ENCODE results near the gene CREBBP. TPM values are rescaled to one million over a fixed set of nuclear protein-coding genes. Genes with fewer than 3 reads are reported as not detected.
A peak's percentile ranks its signal among the peaks of the same experiment; 100 is the strongest.

The CREBBP gene
- total RNA-seq, 2 experiments from 2014 or later: 49.2 to 53.2 TPM

- no peak for DNase-seq
- H3K27me3 Mint-ChIP-seq: no peaks in the 10 kb centered on the region
- H3K36me3 Mint-ChIP-seq: peaks cover 14% of the 10 kb centered on the region
- ATAC-seq: no peak
- no peak overlapping the region for H3K27ac Mint-ChIP-seq
- CTCF ChIA-PET: no interaction called here
- no peaks in the 10 kb centered on the region for H3K4me1 Mint-ChIP-seq
- peaks cover under 1% of the 10 kb centered on the region for H3K9me3 Mint-ChIP-seq (ENCODE audit: low read depth)
- H3K4me3 Mint-ChIP-seq: no peak overlapping the region
Measured at GRCh38 chr16:3838600-3839401, 41.7 kb downstream of the CREBBP start.

DNA sequence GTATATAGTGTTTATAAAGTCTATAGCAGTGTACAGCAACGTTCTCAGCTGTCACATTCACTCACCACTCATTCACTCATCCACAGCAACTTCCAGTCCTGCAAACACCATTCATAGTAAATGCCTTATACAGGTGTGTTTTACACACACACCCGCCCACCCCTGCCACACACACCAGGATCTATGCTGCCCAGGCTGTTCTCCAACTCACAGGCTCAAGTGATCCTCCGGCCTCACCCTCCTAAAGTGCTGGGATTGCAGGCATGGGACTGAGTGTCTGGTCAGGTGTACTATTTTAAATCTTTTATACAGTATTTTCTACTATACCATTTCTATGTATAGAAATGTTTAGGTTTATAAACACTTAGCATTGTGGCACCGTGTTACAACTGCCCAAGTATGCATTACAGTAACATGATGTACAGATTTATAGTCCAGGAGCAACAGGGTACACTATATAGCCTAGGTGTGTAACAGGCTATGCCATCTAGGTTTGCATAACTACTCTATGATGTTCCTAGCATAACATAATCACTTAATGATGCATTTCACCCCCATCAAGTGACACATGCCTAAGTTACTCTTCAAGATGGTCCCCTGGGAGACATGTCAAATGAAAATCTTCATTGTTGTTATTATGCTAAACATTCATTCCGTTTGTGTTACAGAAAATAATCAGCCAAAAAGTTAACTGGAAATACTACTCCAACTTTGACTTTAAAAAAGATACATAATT is 42.5 kb downstream of the CREBBP start:
- no peak overlapping the region for H3K27ac Mint-ChIP-seq
- H3K4me3 Mint-ChIP-seq: no peak overlapping the region
- no peaks in the 10 kb centered on the region for H3K4me1 Mint-ChIP-seq
- H3K9me3 Mint-ChIP-seq (ENCODE audit: low read depth): peaks cover 7% of the 10 kb centered on the region
- CTCF ChIA-PET: interaction anchor here (0.5 kb wide), 1 partner anchor 129 kb away, joined by 4 read pairs; no protein-coding TSS in a partner anchor
- DNase-seq (no peak), ATAC-seq (no peak)
- peaks cover 21% of the 10 kb centered on the region for H3K36me3 Mint-ChIP-seq
- H3K27me3 Mint-ChIP-seq: no peaks in the 10 kb centered on the region

GRCh38 chr16:3836641-3837040 is 43.9 kb downstream of the CREBBP start:
- H3K36me3 Mint-ChIP-seq: peaks cover 34% of the 10 kb centered on the region
- no peak overlapping the region for H3K27ac Mint-ChIP-seq
- H3K4me3 Mint-ChIP-seq: no peak overlapping the region
- peaks cover 11% of the 10 kb centered on the region for H3K9me3 Mint-ChIP-seq (ENCODE audit: low read depth)
- no peak for ATAC-seq
- CTCF ChIA-PET: interaction anchor here (1.1 kb wide), 2 partner anchors 29 to 33 kb away, joined by 3 read pairs; no protein-coding TSS in a partner anchor
- no peaks in the 10 kb centered on the region for H3K27me3 Mint-ChIP-seq
- no peaks in the 10 kb centered on the region for H3K4me1 Mint-ChIP-seq
- DNase-seq: no peak

DNA sequence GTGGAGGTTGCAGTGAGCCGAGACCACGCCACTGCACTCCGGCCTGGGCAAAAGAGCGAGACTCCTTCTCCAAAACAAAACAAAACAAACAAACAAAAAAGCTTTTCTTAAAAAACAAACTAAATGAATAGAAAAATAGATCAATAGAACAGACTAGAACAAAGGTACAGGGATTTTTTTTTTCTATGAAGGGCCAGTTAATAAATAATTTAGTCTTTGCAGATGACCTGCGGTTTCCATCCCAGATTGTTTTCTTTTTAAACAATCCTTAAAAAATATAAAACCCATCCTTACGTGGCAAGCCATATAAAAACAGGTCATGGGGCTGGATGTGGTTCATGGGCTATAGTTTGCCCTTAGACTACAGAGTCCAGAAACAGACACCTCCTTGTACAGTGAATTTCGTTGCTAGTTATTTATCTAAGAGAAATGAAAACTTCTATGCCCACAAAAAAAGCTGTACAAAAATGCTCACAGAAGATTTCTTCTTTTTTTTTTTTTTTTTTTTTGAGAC is 45.4 kb downstream of the CREBBP start:
- Mint-ChIP-seq H3K9me3 (ENCODE audit: low read depth) (peaks cover 11% of the 10 kb centered on the region), H3K36me3 (peaks cover 42% of the 10 kb centered on the region), H3K4me3 (no peak overlapping the region), H3K27ac (no peak overlapping the region), H3K4me1 (no peaks in the 10 kb centered on the region), H3K27me3 (no peaks in the 10 kb centered on the region)
- ATAC-seq: no peak
- CTCF ChIA-PET: no interaction called here
- DNase-seq: no peak

DNA sequence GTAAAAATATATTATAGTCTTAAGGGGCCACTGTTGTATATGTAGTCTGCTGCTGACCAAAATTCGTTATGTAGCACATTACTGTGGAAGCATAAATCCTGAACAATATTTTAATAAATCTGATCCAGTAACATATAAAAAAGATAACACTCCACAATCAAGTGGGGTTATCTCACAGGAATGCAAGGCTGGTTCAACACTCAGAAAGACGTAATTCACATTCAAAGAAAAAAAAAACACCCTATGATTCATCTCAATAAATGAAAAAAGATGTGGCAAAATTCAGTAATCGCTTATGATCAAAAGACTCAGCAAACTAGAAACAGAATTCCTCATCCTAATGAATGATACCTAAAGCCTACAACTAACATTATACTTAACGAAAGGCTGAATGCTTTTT is 47.8 kb downstream of the CREBBP start:
- H3K27ac Mint-ChIP-seq: no peak overlapping the region

DNA sequence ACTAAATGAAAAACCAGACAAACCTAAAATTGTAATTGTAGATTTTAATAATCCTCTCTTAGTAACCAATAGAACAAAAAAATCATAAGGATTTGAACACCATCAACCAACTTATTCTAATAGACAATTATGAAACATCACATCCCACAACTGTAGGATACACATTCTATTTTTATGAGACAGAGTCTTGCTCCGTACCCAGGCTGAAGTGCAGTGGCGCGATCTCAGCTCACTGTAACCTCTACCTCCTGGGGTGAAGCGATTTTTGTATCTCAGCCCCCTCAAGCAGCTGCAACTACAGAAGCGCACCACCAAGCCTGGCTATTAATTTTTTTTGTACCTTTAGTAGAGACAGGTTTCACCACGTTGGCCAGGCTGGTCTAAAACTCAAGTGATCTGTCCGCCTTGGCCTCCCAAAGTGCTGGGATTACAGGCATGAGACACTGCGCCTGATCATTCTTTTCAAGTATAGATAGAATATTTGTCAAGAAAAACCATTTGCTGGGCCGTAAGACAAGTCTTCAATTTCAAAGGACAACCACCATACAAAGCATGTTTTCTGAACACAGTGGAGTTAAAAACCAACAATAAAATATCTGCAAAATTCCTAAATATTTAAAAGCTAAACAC is 49.8 kb downstream of the CREBBP start:
- H3K27me3 Mint-ChIP-seq: no peaks in the 10 kb centered on the region
- ATAC-seq (no peak), DNase-seq (no peak)
- no peak overlapping the region for H3K4me3 Mint-ChIP-seq
- H3K27ac Mint-ChIP-seq: no peak overlapping the region
- peaks cover 11% of the 10 kb centered on the region for H3K9me3 Mint-ChIP-seq (ENCODE audit: low read depth)
- CTCF ChIA-PET: no interaction called here
- H3K4me1 Mint-ChIP-seq: peaks cover 10% of the 10 kb centered on the region
- peaks cover 39% of the 10 kb centered on the region for H3K36me3 Mint-ChIP-seq

More for the DNA sequence above, 47.8 kb downstream of the CREBBP start:
- H3K9me3 Mint-ChIP-seq (ENCODE audit: low read depth): peaks cover 11% of the 10 kb centered on the region
- no peaks in the 10 kb centered on the region for H3K4me1 Mint-ChIP-seq
- DNase-seq (no peak), ATAC-seq (no peak)
- CTCF ChIA-PET: interaction anchor here (0.9 to 1.4 kb wide), 2 partner anchors 10 to 14 kb away, joined by 3 read pairs; no protein-coding TSS in a partner anchor
- no peaks in the 10 kb centered on the region for H3K27me3 Mint-ChIP-seq
- H3K4me3 Mint-ChIP-seq: no peak overlapping the region
- peaks cover 43% of the 10 kb centered on the region for H3K36me3 Mint-ChIP-seq

DNA sequence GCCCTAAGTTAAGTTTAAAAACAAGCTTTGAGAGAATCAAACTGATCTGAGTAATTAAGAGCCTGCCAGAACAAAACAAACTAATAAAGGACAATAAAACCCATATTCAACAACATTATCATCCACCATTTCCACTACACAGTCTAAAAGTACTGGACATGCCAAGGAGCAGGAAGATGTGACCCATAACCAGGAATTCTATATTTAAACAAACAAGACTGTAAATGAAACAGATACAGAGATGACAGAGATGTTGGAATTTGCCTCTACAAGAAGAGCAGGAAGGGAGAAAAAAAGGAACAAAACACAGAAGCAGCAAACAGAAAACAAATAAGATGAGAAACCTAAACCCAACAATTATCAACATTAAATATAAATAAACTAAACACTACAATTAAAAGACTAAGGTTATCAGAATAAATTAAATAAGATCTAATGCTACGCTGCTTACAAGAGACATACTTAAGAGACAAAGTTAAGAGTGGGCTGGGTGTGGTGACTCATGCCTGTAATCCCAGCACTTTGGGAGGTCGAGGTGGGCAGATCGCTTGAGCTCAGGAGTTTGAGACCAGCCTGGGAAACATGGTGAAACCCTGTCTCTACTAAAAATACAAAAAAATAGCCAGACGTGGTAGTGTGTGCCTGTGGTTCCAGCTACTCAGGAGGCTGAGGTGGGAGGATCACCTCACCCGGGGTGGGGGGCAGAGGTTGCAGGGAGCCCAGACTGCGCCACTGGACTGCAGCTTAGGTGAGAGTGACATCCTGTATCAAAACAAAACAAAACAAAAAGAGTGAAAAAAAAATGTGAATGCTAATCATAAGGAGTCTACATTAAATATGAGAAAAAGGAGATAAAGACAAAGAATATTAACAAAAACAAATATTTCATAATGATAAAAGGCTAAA is 50.6 kb downstream of the CREBBP start:
- ATAC-seq: no peak
- no peak for DNase-seq
- no peaks in the 10 kb centered on the region for H3K27me3 Mint-ChIP-seq
- CTCF ChIA-PET: no interaction called here
- peaks cover 38% of the 10 kb centered on the region for H3K36me3 Mint-ChIP-seq
- peaks cover 11% of the 10 kb centered on the region for H3K9me3 Mint-ChIP-seq (ENCODE audit: low read depth)
- peaks cover 18% of the 10 kb centered on the region for H3K4me1 Mint-ChIP-seq
- H3K4me3 Mint-ChIP-seq: no peak overlapping the region
- H3K27ac Mint-ChIP-seq: no peak overlapping the region

GRCh38 chr16:3825940-3826339 is 54.6 kb downstream of the CREBBP start:
- CTCF ChIA-PET: no interaction called here
- no peak for DNase-seq
- H3K9me3 Mint-ChIP-seq (ENCODE audit: low read depth): no peaks in the 10 kb centered on the region
- H3K4me3 Mint-ChIP-seq: no peak overlapping the region
- H3K27ac Mint-ChIP-seq: no peak overlapping the region
- H3K36me3 Mint-ChIP-seq: peaks cover 7% of the 10 kb centered on the region
- H3K4me1 Mint-ChIP-seq: peaks cover 49% of the 10 kb centered on the region
- peaks cover 4% of the 10 kb centered on the region for H3K27me3 Mint-ChIP-seq
- ATAC-seq: no peak

GRCh38 chr16:3825103-3825502 is 55.4 kb downstream of the CREBBP start:
- Mint-ChIP-seq H3K4me1 (peaks cover 50% of the 10 kb centered on the region), H3K9me3 (ENCODE audit: low read depth) (no peaks in the 10 kb centered on the region), H3K27ac (no peak overlapping the region), H3K4me3 (no peak overlapping the region), H3K36me3 (peaks cover 3% of the 10 kb centered on the region), H3K27me3 (peaks cover 4% of the 10 kb centered on the region)
- DNase-seq (no peak), ATAC-seq (peak; percentile 27)
- CTCF ChIA-PET: no interaction called here

DNA sequence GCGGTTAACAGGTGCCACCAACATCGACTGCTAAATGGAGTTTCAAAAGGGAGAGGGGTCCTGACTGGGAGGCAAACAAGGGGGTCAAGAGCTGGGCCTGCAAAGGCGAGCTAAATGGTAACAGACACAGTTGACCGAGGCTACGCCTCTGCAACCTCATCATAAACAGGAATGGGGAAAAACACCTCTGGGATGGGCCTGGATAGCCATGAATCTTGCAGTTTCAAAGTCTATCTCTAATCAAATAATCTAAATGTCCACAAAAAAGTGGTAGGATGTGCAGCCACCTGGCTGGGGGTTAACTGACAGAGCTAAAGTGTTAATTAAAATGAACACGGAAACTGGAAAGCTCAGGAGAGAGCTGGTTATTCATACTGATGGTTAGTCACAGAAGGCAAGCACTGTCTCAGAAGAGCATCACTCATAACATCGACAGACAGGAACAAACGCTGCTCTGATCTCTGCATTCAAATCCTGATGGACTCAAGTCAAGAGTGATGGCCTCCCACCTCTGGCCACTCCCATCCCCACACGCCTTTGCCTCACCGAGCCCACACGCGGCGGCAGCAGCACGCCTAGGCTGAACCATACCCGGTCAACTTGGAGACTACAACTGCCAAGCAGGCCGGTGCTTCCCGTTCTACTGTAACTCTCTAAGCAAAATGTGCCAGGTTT is 56.3 kb downstream of the CREBBP start:
- ATAC-seq (no peak), DNase-seq (no peak)
- Mint-ChIP-seq H3K4me1 (peaks cover 58% of the 10 kb centered on the region), H3K36me3 (peaks cover 4% of the 10 kb centered on the region), H3K9me3 (ENCODE audit: low read depth) (no peaks in the 10 kb centered on the region), H3K27ac (no peak overlapping the region), H3K4me3 (no peak overlapping the region), H3K27me3 (peaks cover 4% of the 10 kb centered on the region)
- CTCF ChIA-PET: no interaction called here

- H3K4me1 Mint-ChIP-seq: peaks cover 66% of the 10 kb centered on the region
- no peaks in the 10 kb centered on the region for H3K9me3 Mint-ChIP-seq (ENCODE audit: low read depth)
- DNase-seq (no peak), ATAC-seq (no peak)
- CTCF ChIA-PET: interaction anchor here (0.5 kb wide), 1 partner anchor 176 kb away, joined by 3 read pairs; no protein-coding TSS in a partner anchor
- H3K4me3 Mint-ChIP-seq: no peak overlapping the region
- no peak overlapping the region for H3K27ac Mint-ChIP-seq
- peaks cover 5% of the 10 kb centered on the region for H3K27me3 Mint-ChIP-seq
- peaks cover 4% of the 10 kb centered on the region for H3K36me3 Mint-ChIP-seq
Measured at GRCh38 chr16:3823427-3823826, 57.1 kb downstream of the CREBBP start.

GRCh38 chr16:3822366-3823045 is 58.0 kb downstream of the CREBBP start:
- Mint-ChIP-seq H3K4me1 (peaks cover 74% of the 10 kb centered on the region), H3K36me3 (peaks cover 4% of the 10 kb centered on the region), H3K27ac (no peak overlapping the region), H3K27me3 (peaks cover 8% of the 10 kb centered on the region), H3K4me3 (no peak overlapping the region), H3K9me3 (ENCODE audit: low read depth) (no peaks in the 10 kb centered on the region)
- ATAC-seq (no peak), DNase-seq (no peak)
- CTCF ChIA-PET: interaction anchor here (0.5 to 0.8 kb wide), 2 partner anchors 11 to 175 kb away, joined by 3 read pairs; no protein-coding TSS in a partner anchor

Measured in activated CD8-positive, alpha-beta memory T cell treated with anti-CD3 and anti-CD28 coated beads, Interleukin-2, amount 10 ng/mL, durations not matched to agents 7 days and 5 days (primary cell).